Colonic mucosa (tissue), 4 donors: Measurements from ENCODE around the gene ADIPOR2. TPM values are rescaled to one million over a fixed set of nuclear protein-coding genes. Genes with fewer than 3 reads are reported as not detected.

Source experiments
- DNase-seq: peaks from one replicate; pipeline ENCODE4 v3.0.0-alpha.2; 2020
- H3K27ac ChIP-seq: fragments of 200-600 bp; one replicate; pipeline ENCODE4 v1.8.0; 2021
- H3K27me3 ChIP-seq: fragments of 200-600 bp; one replicate; pipeline ENCODE4 v1.8.0; 2021
- H3K36me3 ChIP-seq: fragments of 200-600 bp; one replicate; pipeline ENCODE4 v1.8.0; 2021
- H3K4me1 ChIP-seq: fragments of 200-600 bp; one replicate; pipeline ENCODE4 v1.8.0; 2021; ENCODE audit warnings: mild to moderate bottlenecking
- H3K4me3 ChIP-seq: fragments of 200-600 bp; one replicate; pipeline ENCODE4 v1.8.0; 2021
- H3K9ac ChIP-seq, 2 donors: one replicate each; pipeline ENCODE4 v1.7.0; 2013; ENCODE audit warnings: control low read depth in 2 of 2, low read depth in 2 of 2, low read length in 2 of 2
- H3K9me3 ChIP-seq: fragments of 200-600 bp; one replicate; pipeline ENCODE4 v1.8.0; 2021
- intact Hi-C: fragments of 100-400 bp; cut with DNase I; formaldehyde crosslinking; loops from one replicate; pipeline ENCODE4 v1.14.1; 2022
- total RNA-seq, 2 donors: library from RNA; stranded (reverse); fragmentation: NEBNext Ultra II Directional in 1 of 2; extraction: Animal tissue kit (Norgen Biotek cat#: 25700) in 1 of 2; gene quantifications; one replicate each; pipeline ENCODE4 v1.2.1, GENCODE V29; 2021
- TF ChIP-seq, protein P1 (sequence below): fragments of 200-600 bp; IDR thresholded peaks from one replicate; pipeline ENCODE4 v1.8.0; 2022; ENCODE audit warnings: antibody characterized with exemption, mild to moderate bottlenecking
- donor health status: healthy.
- donor health status: DM: no; HTN: no; CAD: no.
- donor health status: DM: no; HTN: no; CAD: no.

The ADIPOR2 gene
- total RNA-seq, 2 donors from 2014 or later = 68.3 to 138 TPM

DNA sequence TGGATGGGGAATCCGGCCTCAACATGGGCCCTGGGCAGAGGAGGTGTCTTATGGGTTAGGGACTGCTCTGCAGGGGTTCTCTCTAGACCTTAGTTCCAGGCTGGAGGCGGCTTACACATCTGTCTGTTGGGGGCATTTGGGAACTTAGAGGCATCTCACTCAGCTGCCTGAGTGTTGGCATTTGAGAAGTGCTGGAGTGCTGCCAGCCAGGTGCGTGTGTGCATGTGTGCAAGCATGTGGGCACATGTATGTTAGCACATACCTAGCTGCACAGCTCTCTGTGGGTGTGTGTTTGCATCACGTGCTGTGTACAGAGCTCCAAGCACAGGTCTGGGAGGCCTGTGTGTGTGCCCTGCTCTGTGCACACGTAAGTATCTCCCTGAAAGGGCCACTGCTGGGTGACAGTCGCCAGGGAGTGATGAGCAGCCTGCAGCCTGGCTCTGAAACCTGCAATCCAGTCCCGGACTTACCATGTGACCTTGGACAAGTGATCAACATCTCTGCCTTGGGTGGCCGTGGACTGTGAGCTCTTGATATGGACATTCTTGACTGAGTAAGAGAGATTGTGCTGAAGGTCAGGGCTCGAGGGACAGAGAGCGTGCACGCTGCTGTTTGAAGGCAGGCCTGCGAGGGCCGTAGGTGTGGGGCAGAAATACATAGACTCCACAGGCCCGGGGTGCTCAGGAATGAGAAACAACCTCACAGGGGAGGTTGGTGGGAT is 134.7 kb downstream of the ADIPOR2 start:
- Histone ChIP-seq H3K27ac (no peak overlapping the region), H3K9me3 (no peaks in the 10 kb centered on the region), H3K9ac (no peak overlapping the region), H3K4me3 (no peak overlapping the region), H3K27me3 (peaks cover 9% of the 10 kb centered on the region), H3K4me1 (no peaks in the 10 kb centered on the region), H3K36me3 (no peaks in the 10 kb centered on the region)
- TF ChIP-seq, protein P1, sequence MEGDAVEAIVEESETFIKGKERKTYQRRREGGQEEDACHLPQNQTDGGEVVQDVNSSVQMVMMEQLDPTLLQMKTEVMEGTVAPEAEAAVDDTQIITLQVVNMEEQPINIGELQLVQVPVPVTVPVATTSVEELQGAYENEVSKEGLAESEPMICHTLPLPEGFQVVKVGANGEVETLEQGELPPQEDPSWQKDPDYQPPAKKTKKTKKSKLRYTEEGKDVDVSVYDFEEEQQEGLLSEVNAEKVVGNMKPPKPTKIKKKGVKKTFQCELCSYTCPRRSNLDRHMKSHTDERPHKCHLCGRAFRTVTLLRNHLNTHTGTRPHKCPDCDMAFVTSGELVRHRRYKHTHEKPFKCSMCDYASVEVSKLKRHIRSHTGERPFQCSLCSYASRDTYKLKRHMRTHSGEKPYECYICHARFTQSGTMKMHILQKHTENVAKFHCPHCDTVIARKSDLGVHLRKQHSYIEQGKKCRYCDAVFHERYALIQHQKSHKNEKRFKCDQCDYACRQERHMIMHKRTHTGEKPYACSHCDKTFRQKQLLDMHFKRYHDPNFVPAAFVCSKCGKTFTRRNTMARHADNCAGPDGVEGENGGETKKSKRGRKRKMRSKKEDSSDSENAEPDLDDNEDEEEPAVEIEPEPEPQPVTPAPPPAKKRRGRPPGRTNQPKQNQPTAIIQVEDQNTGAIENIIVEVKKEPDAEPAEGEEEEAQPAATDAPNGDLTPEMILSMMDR = no peak
- DNase-seq = no peak
- intact Hi-C loops = no loop called here

DNA sequence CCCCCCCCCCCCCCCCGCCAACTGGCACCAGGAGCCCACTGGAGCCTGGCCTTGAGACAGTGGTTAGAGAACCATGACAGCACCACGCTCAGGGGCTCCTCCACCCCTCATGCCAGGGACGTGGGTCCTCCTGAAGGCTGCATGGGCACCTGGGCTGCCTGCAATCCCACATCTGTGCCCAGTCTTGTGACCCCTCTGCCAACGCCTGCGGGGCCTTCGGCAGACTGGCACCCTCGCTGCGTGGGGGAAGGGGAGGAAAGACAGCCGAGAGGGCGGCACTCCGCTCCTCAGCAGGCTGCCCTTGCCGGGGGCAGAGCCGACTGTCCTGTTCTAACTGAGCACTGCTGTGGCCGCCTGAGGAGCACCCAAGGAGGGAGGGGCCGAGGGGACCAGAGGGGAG is 135.5 kb downstream of the ADIPOR2 start:
- Histone ChIP-seq H3K4me1 (no peaks in the 10 kb centered on the region), H3K9ac (no peak overlapping the region), H3K36me3 (no peaks in the 10 kb centered on the region), H3K27ac (no peak overlapping the region), H3K27me3 (peaks cover 9% of the 10 kb centered on the region), H3K4me3 (no peak overlapping the region), H3K9me3 (no peaks in the 10 kb centered on the region)
- TF ChIP-seq, protein P1 = no peak
- intact Hi-C loops = no loop called here
- no peak for DNase-seq

DNA sequence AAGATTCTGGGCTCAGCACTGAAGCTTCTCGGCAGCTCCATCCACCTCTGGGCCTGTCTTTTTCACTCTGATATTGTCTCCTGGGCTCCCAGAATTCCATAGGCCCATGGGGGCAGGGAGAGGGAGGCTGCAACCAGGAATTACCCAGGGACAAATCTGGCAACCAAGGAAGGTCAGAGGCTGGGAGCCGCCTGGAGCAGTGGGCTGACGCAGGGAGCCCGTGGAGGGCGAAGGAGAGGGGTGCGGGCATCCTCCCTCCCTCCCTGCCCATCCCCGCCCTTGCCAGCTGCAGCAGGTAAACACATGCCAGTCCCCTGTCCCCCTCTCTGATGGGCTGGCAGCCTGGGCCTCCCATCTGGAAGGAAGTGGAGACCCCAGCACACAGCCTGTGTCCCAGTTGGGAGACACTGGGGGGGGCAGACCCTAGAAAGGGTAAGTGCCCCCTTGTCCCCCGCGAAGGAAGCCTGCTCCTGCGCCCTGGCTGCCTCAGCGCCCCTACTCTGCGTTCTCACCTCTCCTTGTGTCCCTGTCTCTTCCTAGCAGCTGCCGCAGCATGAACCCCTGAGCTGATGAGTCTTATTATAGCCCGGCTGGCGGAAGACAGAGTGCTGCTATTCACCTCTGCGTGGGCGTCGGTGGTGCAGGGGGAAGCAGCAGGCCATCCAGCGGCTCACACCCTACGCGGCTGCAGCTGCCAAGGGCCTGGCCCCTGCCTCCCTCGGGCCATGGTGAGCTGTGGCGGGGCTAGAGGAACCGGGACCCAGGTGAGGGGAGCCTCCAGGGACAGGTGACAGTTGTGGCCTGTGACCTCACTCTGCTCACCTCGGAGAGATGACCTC is 136.2 kb downstream of the ADIPOR2 start:
- H3K36me3 ChIP-seq = no peaks in the 10 kb centered on the region
- no peak overlapping the region for H3K27ac ChIP-seq
- no peaks in the 10 kb centered on the region for H3K9me3 ChIP-seq
- H3K9ac ChIP-seq = no peak overlapping the region
- no peaks in the 10 kb centered on the region for H3K4me1 ChIP-seq
- intact Hi-C loops = no loop called here
- TF ChIP-seq, protein P1 = no peak
- H3K27me3 ChIP-seq = peaks cover 6% of the 10 kb centered on the region
- no peak for DNase-seq
- no peak overlapping the region for H3K4me3 ChIP-seq

DNA sequence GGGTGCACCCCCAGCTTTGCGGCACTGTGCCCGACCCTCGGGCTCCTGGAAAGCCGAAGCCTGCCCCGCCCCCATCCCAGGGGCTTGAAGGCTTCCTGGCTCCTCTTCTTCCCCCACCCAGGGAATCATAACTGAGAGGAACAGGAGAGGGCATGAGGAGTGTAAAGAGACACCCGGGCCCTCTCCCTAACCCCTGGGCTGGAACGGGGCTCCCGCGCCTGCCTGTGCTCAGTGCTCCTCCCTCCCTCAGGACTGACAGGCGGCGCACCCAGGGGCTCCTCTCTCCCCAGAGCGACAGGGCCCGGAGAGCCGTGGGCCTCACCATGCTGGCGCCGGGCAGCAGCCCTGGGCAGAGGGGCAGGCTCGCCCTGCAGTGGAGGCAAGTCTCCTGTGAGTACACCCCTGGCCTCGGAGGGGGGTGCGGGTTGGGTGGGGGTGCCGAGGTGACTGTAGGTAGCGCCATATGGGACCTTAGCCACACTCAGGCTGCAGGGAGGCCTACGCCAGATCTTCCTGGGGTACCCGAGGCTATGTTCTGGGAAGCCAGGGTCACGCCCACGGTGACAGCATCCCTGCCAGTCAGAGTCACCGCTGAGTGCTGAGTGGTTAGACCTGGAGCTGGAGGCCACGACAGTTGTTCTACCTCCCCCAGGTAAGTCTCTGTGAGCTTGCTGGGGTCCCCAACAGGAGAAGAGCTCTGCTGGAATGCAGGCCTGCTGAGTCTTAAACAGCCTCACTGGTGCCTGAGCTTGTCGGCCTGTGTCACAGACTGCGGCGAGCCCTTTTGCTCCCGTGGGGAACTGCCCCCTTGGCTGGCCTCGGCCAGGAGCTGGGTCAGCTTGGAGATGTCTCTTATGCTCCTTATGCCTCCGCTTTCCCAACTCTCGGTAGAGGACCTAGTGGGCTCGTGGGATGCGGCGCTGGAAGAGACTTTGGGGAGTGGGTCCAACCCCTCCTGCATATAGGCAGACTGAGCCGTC is 137.2 kb downstream of the ADIPOR2 start:
- no peaks in the 10 kb centered on the region for H3K36me3 ChIP-seq
- TF ChIP-seq, protein P1 = no peak
- no peak overlapping the region for H3K9ac ChIP-seq
- no peak overlapping the region for H3K27ac ChIP-seq
- intact Hi-C loops = no loop called here
- no peak for DNase-seq
- H3K4me3 ChIP-seq = no peak overlapping the region
- peaks cover 6% of the 10 kb centered on the region for H3K27me3 ChIP-seq
- no peaks in the 10 kb centered on the region for H3K9me3 ChIP-seq
- H3K4me1 ChIP-seq = no peaks in the 10 kb centered on the region

DNA sequence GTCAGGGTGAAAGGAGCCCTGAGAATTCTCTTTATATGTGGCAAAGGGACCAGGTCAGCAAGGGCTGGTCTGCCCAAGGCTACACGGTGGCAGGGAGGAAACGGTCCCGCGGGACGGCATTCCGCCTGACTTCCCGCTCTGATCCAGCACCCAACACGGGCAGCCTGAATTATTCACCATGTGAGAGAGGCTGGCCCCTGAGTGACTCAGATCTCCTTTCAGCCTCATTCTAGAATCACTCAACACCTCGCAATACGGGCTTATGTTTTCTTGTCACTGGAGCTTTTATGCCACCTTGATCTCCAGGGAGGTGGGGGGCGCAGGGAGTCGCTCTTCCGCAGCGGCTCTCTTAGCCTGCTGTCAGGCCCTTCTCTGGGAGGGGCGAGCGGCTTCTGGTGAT is 138.0 kb downstream of the ADIPOR2 start:
- H3K9ac ChIP-seq = no peak overlapping the region
- intact Hi-C loops = no loop called here
- no peak overlapping the region for H3K4me3 ChIP-seq
- H3K36me3 ChIP-seq = no peaks in the 10 kb centered on the region
- TF ChIP-seq, protein P1 = no peak
- no peak for DNase-seq
- H3K9me3 ChIP-seq = no peaks in the 10 kb centered on the region
- H3K27ac ChIP-seq = no peak overlapping the region
- H3K27me3 ChIP-seq = peaks cover 6% of the 10 kb centered on the region
- no peaks in the 10 kb centered on the region for H3K4me1 ChIP-seq
